GM13977 (cell line): ENCODE measurements around the gene SUCLG2.

ENCODE experiments used
- DNase-seq: peaks from one replicate; pipeline ENCODE4 v3.0.0; 2012; ENCODE audit warnings: low spot score
- CTCF ChIP-seq: IDR thresholded peaks from 2 replicates; pipeline ENCODE4 v1.5.1; 2012; ENCODE audit warnings: mild to moderate bottlenecking, control low read depth; ENCODE audit not compliant: insufficient read depth; ENCODE audit errors: extremely low read depth, missing control alignments
- in situ Hi-C: fragments of 300-500 bp; cut with MboI; formaldehyde crosslinking; loops from one replicate; pipeline ENCODE4 v1.12.0; 2022; ENCODE audit warnings: low sequenced_read_pairs, low pct_unique_long_range_greater_than_20kb, mixed read lengths, inconsistent platforms; ENCODE audit not compliant: unreplicated experiment

Gene SUCLG2

GRCh38 chr3:67450153-67450552, 204.3 kb downstream of the SUCLG2 start:
- TF ChIP-seq CTCF = no peak
- in situ Hi-C loops = no loop called here
- DNase-seq = no peak

- no peak for DNase-seq
- no peak for TF ChIP-seq CTCF
- in situ Hi-C loops = no loop called here
Observed at GRCh38 chr3:67447393-67447792, 207.0 kb downstream of the SUCLG2 start.

- DNase-seq = no peak
- in situ Hi-C loops = no loop called here
- no peak for TF ChIP-seq CTCF
Observed at GRCh38 chr3:67437789-67438188, 216.6 kb downstream of the SUCLG2 start.

DNA sequence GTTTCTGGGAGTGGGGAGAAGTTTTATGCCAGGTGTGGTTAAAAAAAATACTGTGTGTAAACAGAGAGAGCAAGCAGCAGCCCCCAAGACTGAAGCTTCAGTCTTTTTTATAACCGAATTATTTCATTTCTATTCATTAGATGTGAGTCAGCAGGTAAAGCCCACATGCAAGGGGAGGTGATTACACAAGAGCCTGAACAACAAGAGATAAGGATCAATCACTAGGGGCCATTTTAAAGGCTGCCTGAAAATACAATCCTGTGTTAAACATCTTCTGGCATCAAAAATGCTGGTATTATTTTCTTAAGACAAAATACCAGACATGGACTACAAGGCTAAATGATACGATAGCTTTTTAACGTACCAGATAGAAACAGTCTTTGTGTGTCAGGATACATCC, 217.3 kb downstream of the SUCLG2 start:
- in situ Hi-C loops = no loop called here
- TF ChIP-seq CTCF = no peak
- DNase-seq = no peak

DNA sequence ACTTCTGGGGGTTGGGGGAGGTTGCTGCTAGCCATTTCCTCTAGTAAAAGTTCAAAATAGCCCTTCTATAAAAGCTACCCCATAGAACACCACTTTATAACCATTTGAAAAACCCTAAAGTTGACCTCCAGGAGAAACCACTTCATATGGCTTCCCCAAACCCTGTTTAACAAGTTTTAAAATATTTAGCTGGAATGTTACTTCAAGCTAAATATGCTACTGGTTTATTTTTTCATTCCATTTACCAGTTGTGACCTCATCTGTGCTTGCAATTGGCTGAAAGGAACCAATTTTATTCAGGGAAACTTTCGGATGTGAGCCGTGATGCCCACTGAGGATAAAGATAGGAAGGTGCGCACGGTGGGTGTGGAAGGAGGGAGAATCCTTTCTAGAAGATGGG, 221.3 kb downstream of the SUCLG2 start:
- no peak for DNase-seq

DNA sequence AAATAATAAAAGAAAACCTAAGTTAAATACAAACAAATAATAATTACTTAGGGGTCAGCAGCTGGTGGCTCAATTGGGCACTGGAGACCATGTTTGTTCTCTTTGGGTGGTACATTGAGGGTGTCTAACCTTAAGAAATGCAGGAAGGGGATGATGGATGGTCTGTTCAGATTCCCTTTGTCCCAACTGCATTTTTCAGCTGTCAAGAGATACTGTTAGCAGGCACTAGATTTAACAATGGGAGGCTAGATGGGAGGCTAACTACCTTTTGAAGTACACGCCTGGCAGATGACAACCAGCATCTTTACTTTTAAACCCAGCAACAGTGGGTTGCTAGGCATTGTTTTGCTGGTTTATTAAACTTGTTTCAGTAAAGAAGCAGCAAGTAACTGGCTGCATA, 222.5 kb downstream of the SUCLG2 start:
- DNase-seq = no peak
- no peak for TF ChIP-seq CTCF
- in situ Hi-C loops = no loop called here

More for the DNA sequence above, 221.3 kb downstream of the SUCLG2 start:
- TF ChIP-seq CTCF = no peak
- in situ Hi-C loops = no loop called here

DNA sequence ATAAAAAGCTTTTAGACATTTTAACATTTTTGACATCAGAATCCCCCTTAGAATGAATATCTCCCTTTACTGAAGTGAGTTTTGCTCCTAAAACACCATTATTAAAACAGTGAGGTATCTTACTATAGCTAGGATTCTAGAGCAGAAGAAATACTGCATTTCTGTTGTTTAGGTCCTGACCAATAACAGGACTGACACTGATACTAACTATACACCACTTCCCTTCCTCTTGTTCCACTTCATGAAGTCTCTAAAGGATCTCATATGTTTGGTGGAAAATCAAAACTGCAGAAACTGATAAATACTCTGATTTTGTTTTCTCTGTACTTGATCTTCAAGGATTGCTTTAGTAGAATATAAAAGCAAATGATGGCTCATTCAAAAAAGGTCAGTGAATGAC, 230.7 kb downstream of the SUCLG2 start:
- TF ChIP-seq CTCF = no peak
- in situ Hi-C loops = no loop called here
- no peak for DNase-seq
